HG03060 (cell line): ENCODE results near the gene GSE1.

Source experiments
- ATAC-seq: cut with Tn5 transposase; IDR thresholded peaks from one replicate; pipeline ENCODE4 v1.9.1; 2021; ENCODE audit warnings: low read depth, moderate number of reproducible peaks; ENCODE audit not compliant: unreplicated experiment

GSE1 gene

DNA sequence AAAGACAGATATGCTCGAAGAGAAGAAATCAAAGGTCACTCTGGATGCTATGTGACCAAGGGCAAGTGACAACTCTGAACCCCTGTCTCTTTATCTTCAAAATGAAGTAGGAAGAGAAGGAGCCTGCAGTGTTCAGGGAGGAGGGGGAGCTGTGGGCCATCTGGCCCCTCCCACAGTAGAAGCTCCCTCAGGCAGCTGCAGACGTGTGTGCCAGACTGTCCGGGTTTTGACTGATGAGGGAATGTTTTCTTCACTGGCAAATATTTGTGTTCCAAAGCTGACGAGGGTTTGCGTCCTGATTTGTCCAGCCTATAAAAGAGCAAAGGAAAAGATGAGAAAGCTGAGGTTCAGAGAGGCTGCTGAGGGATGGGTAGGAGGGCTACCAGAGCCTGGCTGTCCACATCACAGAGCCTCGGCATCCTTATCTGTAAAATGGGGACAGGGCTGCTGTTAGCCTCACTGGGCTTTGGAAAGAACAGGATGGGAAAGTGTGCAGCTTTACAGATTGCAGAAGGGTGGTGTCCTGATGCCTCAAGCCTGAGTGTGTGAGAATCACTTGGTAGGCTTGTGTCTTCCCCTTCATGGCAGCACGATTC lies 77.4 kb downstream of the GSE1 start:
- ATAC-seq, result no peak

DNA sequence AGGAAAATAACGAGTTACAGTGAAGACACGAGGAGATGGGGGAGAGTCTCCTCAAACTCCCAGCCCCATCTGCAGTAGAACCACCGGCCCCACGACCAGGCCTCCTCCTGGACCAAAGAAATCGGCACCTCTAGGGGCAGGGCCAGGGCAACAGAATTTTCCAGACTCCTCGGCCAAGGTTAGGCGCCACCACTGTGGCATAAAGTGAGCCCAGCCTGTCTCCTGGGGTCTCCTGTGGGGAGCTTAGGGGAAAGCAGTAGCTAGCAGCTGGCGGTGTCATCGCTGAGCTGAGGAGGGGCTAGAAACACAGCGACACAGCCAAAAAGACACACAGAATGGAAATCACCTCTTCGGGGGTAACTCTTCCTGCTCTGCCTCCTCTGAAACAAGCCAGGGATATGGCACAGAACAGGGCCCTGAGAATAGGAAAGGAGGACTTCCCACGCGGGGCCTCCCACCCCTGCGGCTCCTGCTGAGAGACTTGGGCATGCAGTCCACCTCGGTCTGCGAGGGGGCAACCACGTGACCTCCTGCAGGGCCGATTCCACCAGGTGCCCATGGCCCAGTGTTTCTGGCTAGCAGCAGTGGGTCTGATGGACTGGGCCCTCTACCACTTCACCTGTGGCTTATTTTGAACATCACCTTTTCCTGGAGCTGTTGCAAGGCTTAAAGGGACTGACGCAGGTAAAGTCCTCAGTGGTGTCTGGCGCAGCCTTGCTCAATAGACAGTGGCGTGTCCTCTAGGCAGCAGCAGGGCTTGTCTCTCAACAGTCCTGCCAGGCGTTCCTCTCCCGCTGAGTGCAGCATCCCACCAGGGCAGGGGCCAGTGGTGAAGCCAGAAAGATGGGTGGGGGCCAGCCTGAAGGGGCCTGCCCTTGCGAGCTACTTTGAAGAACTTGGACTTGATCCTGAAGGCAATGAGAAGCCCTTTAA lies 82.3 kb downstream of the GSE1 start:
- no peak for ATAC-seq

DNA sequence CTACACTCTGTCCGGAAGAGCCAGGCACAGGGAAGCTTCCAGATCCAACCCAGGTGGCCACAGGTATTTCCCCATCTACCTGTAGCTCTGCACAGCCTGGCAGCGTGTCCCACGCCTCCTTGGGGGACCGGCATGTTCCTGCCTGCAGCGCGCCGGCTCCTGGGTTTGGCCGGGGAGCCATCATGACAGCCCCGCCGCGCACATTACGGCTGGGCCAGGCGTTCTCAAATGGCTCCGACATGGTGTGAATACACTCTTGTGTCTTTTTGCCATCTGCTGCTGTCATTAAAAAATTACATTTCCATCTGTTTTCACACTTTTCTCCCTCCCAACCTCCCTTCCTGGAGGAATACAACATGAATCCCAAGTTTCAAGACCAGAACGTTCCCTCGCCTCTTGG lies 83.7 kb downstream of the GSE1 start:
- ATAC-seq, result no peak

DNA sequence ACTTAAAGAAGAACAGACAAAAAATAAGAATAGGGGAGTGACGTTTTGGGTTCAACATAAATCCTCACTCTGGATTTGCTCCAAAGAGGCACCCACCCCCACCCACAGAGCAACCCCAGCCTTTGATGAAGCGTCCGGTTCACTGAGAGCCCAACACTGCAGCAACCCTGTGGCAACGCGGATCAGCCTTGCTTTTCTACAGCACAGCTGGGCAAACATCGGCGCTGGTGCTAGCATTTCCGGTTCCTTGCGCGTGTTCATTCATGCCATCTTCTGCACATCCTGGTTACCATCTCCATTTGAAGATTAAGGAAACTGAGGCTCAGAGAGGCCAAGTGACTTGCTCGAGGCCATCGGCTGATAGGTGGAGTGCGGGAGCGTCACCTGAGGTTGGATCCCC lies 84.3 kb downstream of the GSE1 start:
- ATAC-seq, result no peak

DNA sequence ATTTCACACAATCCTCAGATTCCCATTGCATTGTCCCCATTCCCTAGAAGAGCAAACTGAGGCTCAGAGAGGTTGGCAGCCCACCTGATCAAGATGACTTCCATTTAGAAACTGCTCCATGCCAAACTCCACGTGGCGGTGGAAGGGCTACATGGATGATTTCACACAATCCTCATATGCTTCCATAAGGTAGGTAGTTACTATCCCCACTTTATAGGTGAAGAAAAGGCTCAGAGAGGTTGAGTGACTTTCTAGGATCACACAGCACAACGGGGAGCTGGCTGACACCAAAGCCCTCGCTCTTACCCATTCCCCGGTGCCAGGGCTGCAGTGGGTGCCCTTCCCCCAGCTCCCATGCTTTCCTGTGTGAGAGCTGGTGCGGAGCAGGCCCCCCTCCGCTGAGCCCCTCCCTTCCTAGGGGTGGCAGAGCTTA lies 85.4 kb downstream of the GSE1 start:
- no peak for ATAC-seq

DNA sequence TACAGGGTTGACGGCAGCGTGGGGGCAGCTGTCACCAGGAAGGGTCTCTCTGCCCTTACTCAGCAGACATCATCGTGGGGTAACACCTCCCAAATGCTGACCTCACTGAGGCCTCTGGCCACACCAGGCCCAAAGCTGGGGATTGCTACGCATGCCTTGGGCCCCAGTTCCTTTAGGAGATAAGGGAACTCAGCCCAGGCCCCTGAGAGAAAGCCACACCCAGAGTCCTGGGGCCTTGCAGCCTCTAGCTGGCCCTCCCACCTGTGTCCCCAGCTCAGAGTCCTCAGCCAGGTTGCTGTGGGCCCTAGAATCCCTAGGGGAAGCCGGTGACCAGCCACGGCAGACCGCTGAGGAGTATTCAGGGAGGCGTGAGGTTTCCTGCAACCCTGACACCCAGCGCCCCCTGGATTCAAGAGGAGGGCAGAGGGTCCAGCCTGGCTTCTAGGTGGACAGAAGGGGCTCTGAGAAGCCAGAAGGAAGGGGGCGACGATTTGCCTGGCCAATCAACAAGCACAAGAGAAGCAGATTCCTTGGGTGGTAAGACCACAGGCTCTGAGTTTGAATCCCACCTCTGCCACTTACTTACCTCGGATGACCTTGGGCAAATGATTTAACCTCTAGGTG lies 85.9 kb downstream of the GSE1 start:
- no peak for ATAC-seq

DNA sequence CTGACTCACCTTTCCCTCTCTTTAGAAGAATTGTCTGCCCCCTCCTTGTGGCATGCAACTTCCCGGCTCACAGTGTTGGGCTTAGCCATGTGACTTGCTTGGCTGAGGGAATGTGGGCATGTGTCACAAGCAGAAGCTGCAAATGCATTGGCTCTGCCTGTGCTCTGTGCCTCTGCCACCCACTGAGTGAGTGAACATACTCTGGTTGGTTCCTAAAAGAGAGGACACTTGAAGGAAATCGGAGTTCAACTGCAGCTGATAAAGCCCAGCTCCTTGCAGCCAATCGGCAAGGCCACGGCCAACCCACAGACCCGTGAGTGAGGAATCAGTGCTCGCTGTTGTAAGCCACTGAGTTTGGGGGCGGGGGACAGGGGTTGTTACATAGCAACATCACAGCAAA lies 86.5 kb downstream of the GSE1 start:
- ATAC-seq, result no peak

DNA sequence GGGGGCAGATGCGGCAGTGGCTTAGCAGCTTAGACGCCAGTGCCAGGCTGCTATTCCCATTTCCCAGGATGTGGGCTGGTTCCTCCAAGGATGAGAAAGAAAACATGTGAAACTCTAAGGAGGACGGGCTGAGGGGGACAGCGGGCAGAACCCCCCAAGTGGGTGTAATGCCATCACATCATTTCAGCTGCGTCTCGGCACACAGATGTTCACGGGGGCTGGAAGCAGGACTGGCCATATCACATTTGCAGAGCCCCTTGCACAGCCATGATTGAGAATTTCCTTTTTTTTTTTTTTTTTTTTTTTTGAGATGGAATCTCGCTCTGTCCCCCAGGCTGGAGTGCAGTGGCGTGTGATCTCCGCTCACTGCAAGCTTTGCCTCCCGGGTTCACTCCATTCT lies 90.9 kb downstream of the GSE1 start:
- ATAC-seq, result no peak

DNA sequence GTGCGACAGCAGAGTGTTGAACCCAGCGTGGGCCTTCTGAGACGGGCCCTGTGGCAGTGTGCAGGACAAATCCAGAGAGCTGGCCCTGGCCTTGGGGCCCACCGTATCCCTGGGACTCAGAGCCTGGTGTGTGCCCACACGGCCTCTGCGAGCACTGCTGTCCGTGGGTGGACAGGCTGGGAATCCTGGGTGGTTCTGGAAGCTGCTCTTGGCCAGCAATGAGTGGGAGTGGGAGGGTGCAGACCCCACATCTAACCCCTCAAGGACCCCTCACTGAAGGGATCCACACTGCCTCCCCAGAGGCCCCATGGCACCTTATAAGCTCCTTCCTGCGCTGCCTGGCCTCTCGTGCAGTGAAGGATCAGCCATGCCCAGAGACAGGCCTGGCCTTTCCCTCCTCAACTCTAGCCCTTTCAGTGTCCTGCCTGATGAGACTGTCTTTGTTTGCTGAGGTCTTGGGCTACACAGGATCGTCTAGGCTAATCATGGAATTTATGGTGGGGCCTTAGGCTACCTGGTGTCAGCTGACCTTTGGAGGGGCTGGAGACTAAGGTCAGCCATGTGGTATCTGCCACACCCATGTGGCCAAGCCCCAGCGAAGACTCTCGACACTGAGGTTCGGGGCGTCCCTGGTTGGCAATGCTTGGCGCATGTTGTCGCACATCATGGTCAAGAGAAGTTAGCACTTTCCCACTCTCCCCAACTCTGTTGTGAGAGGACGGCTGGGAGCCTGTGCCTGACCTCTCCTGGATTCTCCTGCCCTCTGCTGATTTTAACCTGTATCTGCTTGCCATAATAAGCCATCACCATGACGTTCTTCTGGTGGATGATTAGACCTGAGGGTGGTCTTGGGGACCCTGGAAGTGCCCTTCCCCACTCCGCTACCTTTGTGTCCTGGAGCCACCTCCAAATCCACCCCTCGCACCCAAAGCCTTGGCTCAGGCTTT lies 92.1 kb downstream of the GSE1 start:
- no peak for ATAC-seq

DNA sequence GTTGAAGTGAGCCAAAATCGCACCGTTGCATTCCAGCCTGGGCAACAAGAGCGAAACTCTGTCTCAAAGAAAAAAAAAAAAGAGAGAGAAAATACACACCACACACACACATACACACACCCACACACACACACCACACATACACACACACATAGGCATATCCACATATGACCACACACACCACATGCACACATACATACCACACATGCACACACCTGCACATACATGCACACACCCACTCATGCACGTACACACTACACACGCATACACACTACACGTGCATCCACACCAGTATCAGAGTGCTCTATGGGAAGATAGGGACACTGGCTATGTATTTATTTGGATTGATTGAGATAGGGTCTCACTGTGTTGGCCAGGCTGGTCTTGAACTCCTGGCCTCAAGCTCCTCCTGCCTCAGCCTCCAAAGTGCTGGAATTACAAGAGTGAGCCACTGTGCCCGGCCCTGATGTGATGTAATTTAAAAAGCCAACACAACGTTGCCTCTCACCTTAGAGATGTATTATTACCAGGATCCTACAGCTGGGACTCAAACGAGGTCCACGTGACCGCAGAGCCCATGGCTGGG lies 93.4 kb downstream of the GSE1 start:
- no peak for ATAC-seq

DNA sequence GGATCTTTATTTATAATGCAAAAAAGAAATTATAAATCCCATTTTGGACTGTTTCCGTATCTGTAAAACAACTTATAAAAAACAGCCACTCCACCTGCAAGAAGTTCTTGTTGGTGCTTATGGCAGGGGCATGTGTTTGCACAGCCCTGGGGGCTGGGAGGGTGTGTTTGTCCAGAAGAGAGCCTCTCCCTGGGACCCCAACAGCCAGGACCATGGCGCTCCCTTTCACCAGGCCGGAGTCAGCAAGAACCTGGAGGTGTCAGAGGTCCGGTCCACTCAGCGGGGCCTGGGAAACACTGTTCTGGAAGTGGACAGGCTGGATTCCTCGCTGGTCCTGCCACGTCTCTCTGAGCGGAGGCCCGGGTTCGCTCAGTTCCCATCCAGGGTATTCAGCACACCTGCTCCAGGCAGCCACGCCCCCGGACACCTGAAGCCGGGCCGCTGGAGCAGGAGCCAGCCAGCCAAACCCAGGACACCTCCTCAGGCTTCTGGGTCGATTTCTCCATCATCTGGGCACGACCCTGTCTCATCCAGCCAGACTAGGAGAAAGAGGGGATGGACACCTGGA lies 94.5 kb downstream of the GSE1 start:
- ATAC-seq, result no peak

DNA sequence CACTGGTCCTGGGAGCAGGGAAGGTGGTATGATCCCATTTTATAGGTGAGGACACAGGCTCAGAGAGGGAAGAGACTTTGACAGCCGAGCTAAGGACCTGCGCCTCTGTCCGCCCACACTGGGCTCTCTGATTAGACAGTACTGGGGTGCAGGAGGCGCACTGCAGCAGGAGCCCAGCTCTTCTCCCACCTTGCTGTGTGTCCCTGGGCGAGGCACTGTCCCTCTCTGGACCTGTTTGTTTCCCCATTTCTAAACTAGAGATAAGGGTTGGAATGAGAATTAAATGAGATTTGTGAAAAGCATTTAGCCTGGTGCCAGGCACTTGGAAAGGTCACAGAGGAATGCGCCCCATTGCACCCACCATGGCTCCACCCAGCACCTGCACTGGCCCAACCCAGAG lies 95.2 kb downstream of the GSE1 start:
- no peak for ATAC-seq

DNA sequence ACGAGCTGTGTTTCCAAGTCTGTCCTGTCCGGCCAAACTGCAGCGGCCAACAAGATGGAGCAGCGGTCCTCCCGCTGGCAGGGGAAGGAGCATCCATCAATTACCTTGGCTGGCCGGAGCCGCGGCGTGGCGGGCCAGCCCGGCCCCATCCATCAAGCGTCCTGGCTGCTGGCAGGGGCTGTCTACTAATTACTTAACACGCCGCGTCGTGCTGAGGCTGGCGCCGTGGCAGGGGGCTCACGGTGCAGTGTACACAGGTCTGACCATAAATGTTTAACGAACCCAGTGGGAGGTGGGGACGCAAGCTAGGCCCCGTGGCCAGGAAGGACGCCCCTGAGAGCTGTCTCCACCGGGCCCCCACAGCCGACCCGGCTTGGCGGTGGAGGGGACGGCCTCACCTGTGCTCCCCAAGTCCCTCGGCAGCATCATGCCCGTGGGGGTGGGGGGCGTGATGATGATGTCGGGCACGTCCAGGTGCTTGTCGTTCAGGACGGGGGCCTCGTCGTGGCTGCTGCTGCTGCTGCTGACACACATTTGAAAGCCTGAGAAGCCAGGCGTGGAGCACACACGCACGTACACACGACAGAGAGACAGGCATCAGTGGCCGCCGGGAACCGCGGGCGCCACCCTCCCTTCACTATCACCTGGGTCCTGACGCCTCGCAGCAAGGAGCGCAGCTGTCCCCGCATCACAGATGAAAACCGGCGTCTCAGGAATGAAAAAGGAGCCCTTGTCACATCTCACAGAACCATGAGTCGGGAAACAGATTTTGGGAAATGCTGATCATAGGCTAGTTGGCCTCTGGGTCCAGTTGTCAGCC lies 96.9 kb downstream of the GSE1 start:
- ATAC-seq, result no peak

DNA sequence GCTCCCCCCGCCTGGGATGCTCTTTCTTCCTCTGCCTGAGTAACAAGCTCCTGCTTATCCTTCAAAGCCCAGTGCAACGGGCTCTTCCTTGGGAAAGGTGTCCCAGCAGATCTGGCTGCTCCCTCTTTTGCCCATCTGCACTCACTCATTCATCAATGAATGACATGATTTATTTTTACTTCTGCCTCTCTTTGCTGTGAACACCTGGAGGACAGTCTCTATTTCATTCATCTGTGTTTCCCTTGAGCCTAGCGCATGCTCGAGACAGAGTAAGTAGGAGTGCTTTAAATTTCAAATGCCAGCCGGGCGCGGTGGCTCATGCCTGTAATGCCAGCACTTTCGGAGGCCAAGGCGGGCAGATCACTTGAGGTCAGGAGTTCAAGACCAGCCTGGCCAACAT lies 97.6 kb downstream of the GSE1 start:
- no peak for ATAC-seq

DNA sequence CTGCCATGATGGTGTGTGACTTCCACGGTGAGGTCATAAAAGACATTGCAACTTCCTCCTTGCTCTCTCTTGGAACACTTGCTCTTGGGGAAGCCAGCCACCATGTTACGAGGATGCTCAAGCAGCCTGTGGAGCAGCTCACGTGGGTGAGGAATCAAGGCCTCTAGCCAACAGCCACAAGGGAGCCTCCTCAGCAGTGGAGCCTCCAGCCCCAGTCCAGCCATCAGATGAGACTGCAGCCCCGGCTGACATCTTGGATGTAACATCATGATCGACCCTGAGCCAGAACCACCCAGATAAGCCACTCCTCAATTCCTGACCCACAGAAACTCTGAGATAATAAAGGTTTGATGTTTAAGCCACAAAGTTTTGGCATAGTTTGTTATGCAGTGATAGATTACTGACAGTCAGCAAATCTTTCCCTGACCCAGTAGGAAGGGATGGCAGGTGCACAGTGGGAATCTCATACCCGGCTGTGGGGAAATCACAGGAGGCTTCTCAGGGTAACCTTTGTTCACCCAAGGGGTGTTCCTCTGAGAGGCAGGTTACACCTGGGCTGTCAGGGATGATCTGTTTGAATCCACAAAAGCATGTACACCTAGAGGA lies 99.0 kb downstream of the GSE1 start:
- ATAC-seq, result no peak

DNA sequence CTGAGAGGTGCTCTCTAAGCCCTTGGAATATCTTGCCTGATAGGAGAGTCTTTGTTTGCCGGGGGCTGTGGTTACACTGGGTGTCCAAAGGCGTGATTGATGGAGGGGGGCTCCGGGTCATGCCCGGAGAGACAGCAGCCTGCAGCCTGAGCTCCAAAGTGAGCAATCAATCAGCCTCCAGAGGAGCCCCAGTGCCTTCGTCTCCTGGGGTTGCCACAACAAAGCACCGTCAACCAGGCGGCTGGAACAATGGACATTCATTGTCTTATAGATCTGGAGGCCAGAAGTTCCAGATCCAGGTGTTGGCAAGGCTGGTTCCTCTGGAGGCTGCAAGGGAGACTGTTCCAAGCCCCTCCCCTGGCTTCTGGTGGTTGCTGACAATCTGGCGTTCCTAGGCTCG lies 99.7 kb downstream of the GSE1 start:
- no peak for ATAC-seq

DNA sequence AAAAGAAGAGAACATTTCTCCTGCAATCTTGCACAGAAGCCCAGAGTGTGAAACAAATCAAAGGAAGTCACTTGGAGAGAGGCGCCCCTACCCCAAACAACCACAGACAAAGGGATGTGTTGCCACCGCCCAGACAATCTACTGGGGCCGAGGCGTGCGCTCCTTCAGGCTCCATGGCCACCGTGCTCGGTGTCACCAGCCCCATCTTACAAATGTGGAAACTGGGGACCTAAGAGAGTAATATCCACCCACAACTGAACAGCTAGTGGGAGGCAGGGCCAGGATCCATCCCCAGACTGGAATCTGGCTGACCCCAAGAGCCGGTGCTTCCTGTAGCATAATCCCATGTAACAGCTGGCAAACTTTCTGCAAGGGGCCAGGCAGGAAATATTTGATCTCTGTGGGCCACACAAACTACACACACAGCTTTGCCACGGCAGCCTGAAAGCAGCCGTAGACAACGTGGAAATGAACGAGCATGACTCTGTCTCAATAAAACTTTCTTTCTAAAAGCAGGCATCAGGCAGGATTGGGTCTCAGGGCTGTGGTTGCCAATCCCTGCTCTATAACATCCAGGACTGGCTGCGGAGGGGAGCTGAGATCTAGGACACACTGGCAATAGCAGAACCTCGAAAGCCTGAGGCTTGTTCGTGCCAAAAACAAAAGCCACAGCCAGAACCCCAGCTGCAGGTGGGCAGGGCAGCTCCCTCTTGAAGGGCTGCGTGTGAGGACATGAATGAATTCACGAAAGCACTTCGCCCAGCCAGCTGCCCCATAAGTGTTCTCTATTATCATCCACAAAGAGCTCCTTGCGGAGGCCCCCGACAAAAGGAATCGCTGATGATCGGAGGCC lies 102.3 kb downstream of the GSE1 start:
- no peak for ATAC-seq
